ENCODE results near the gene SORBS1.

SORBS1 gene

DNA sequence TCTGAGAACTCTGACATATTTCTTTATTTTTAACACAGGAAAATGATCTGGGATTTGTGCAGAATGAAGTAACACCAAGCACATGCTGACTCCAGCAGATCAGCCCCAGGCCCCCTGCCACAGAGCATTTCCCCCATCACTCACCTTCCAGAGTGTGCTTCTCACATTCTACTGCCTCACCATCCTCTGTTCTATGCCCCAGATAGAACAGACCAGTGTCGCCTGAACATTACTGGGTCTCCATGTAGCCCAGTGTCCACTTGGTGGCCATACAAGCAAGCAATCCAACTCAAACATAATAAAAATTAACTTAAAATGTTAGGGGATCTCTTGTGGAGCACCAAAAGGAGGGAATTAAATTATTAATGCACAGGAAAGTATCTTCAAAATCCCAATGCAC, 58.8 kb downstream of the SORBS1 start:
- no peak for DNase-seq (ENCODE audit: low read depth in 1 of 2, low spot score in 1 of 2)
- Histone ChIP-seq H3K27ac (replicated peaks) (no peak overlapping the region), H3K27me3 (ENCODE audit: insufficient read depth, poor library complexity, severe bottlenecking) (no peaks in the 10 kb centered on the region), H3K4me3 (replicated peaks; ENCODE audit: insufficient read depth, low read length) (no peak overlapping the region)
- TF ChIP-seq GABPA (IDR thresholded peaks at IDR 0.05; ENCODE audit: low read depth) (no peak), POLR2AphosphoS5 (IDR thresholded peaks at IDR 0.05; ENCODE audit: low read depth) (no peak), SPI1 (IDR thresholded peaks at IDR 0.05; ENCODE audit: borderline replicate concordance, low read depth) (no peak)
- TF ChIP-seq, protein P1, sequence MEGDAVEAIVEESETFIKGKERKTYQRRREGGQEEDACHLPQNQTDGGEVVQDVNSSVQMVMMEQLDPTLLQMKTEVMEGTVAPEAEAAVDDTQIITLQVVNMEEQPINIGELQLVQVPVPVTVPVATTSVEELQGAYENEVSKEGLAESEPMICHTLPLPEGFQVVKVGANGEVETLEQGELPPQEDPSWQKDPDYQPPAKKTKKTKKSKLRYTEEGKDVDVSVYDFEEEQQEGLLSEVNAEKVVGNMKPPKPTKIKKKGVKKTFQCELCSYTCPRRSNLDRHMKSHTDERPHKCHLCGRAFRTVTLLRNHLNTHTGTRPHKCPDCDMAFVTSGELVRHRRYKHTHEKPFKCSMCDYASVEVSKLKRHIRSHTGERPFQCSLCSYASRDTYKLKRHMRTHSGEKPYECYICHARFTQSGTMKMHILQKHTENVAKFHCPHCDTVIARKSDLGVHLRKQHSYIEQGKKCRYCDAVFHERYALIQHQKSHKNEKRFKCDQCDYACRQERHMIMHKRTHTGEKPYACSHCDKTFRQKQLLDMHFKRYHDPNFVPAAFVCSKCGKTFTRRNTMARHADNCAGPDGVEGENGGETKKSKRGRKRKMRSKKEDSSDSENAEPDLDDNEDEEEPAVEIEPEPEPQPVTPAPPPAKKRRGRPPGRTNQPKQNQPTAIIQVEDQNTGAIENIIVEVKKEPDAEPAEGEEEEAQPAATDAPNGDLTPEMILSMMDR (IDR thresholded peaks at IDR 0.05; ENCODE audit: insufficient read depth, low read length), result no peak
- TF ChIP-seq, protein P2, sequence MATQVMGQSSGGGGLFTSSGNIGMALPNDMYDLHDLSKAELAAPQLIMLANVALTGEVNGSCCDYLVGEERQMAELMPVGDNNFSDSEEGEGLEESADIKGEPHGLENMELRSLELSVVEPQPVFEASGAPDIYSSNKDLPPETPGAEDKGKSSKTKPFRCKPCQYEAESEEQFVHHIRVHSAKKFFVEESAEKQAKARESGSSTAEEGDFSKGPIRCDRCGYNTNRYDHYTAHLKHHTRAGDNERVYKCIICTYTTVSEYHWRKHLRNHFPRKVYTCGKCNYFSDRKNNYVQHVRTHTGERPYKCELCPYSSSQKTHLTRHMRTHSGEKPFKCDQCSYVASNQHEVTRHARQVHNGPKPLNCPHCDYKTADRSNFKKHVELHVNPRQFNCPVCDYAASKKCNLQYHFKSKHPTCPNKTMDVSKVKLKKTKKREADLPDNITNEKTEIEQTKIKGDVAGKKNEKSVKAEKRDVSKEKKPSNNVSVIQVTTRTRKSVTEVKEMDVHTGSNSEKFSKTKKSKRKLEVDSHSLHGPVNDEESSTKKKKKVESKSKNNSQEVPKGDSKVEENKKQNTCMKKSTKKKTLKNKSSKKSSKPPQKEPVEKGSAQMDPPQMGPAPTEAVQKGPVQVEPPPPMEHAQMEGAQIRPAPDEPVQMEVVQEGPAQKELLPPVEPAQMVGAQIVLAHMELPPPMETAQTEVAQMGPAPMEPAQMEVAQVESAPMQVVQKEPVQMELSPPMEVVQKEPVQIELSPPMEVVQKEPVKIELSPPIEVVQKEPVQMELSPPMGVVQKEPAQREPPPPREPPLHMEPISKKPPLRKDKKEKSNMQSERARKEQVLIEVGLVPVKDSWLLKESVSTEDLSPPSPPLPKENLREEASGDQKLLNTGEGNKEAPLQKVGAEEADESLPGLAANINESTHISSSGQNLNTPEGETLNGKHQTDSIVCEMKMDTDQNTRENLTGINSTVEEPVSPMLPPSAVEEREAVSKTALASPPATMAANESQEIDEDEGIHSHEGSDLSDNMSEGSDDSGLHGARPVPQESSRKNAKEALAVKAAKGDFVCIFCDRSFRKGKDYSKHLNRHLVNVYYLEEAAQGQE (IDR thresholded peaks at IDR 0.05; ENCODE audit: insufficient replicate concordance, low read depth), result no peak

DNA sequence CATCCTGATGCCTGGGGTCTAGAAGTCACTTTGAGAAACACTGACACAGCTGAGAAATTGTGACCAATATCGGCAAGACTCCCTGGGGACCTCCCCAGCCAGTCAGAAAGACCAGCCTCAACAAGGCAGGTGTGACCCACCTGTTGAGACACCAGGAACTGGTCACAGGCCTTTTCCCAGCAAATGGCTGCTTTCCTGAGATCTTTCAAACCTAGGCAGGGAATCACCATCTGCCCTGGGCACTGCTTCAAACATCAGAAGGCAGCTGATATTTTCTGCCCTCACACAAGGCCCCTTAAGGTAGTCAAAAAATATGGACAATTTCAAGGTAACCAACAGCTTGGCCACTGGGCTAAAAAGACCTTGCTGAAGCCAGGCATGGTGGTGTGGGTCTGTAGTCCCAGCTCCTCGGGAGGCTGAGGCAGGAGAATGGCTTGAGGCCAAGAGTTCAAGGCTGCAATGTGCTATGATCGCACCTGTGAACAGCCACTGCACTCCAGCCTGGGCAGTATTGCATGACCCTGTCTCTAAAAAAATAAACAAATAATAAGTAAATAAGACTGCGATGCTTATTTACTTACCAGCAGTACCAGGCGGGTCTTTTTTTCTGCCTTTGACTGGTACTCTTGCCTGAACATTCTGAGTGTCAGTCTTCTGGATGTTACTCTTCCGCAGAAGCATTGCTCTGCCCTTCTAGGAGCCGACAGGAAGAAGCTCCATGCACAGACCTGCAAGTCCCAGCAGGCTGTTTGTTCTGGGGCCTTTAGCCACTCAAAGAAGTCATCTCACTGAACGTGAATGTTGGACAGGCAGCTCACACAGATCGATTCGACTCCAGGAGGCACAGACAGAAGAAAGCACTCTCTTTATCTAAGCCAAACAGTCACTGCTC, 59.7 kb downstream of the SORBS1 start:
- TF ChIP-seq, protein P2 (IDR thresholded peaks at IDR 0.05; ENCODE audit: insufficient replicate concordance, low read depth), result no peak
- TF ChIP-seq GABPA (IDR thresholded peaks at IDR 0.05; ENCODE audit: low read depth) (no peak), POLR2AphosphoS5 (IDR thresholded peaks at IDR 0.05; ENCODE audit: low read depth) (no peak), SPI1 (IDR thresholded peaks at IDR 0.05; ENCODE audit: borderline replicate concordance, low read depth) (no peak)
- TF ChIP-seq, protein P1 (IDR thresholded peaks at IDR 0.05; ENCODE audit: insufficient read depth, low read length), result no peak
- Histone ChIP-seq H3K4me3 (replicated peaks; ENCODE audit: insufficient read depth, low read length) (no peak overlapping the region), H3K27ac (replicated peaks) (no peak overlapping the region), H3K27me3 (ENCODE audit: insufficient read depth, poor library complexity, severe bottlenecking) (no peaks in the 10 kb centered on the region)
- DNase-seq (ENCODE audit: low read depth in 1 of 2, low spot score in 1 of 2), result no peak

DNA sequence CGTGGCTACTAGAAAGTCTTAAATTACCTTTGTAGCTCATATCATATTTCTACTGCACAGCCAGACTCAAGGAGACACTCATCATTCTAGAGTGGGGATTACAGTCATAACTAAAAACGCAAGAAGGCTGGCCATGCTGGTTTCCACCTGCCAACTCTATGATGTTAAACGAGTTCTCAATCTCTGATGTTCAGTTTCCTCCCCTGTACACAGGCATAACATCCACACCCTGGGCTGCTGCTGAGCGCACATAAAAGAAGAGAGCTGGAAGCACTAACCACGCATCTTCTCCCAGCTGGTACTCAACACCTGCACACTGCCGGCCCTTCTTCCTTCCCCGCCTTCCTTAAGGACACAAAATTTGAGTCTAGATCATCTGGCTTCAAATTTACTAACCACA, 60.5 kb downstream of the SORBS1 start:
- DNase-seq (ENCODE audit: low read depth in 1 of 2, low spot score in 1 of 2), result no peak
- Histone ChIP-seq H3K4me3 (replicated peaks; ENCODE audit: insufficient read depth, low read length) (no peak overlapping the region), H3K27me3 (ENCODE audit: insufficient read depth, poor library complexity, severe bottlenecking) (no peaks in the 10 kb centered on the region), H3K27ac (replicated peaks) (no peak overlapping the region)
- TF ChIP-seq POLR2AphosphoS5 (IDR thresholded peaks at IDR 0.05; ENCODE audit: low read depth) (no peak), SPI1 (IDR thresholded peaks at IDR 0.05; ENCODE audit: borderline replicate concordance, low read depth) (no peak), GABPA (IDR thresholded peaks at IDR 0.05; ENCODE audit: low read depth) (no peak)
- TF ChIP-seq, protein P2 (IDR thresholded peaks at IDR 0.05; ENCODE audit: insufficient replicate concordance, low read depth), result no peak
- TF ChIP-seq, protein P1 (IDR thresholded peaks at IDR 0.05; ENCODE audit: insufficient read depth, low read length), result no peak
